Activated CD4-positive, alpha-beta T cell treated with anti-CD3 and anti-CD28 coated beads, Interleukin-2, amount 50 U/mL, for 16 hours (primary cell): Measurements from ENCODE around the gene PPP4R2.
"Not testable (repeated sequence)": the region's sequence is repeated elsewhere in the genome, so short reads cannot be mapped to it uniquely, and the experiment has no call there.

Source experiments
- DNase-seq: peaks from one replicate; pipeline ENCODE4 v3.0.0-alpha.2; 2020

PPP4R2 gene

DNA sequence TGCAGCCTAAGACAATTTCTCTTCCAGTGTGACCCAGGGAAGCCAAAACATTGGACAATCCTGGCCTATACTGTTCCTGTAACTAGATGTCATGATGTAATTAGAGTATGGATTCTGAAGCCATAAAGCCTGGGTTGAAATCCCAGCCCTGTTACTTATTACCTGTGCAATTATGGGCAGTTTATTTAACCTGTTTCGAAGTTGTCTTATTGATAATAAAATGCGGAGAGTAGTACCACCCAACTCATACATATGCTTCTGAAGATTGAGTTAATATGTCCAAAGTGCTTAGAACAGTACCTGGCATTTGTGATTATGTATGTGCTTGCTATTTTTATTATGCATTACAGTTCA lies 30.1 kb downstream of the PPP4R2 start:
- no peak for DNase-seq

DNA sequence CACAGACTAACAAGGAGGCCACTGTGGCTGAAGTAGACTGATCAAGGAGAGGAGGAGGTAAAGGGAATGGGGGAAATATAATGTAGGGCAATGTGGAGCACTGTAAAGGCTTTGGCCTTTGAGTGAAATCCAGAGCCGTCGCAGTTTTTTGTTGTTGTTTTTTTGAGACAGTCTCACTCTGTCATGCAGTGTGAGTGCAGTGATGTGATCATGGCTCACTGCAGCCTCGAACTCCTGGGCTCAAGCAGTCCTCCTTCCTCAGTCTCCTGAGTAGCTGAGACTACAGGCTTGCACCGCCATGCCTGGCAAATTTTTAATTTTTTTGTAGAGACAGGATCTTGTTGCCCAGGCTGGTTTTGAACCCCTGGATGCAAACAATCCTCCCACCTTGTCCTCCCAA lies 32.2 kb downstream of the PPP4R2 start:
- DNase-seq, result no peak

- DNase-seq, result peak; percentile 81
These were observed 32.7 kb downstream of the PPP4R2 start for GRCh38 chr3:73029321-73029796.

GRCh38 chr3:73030073-73030597 lies 33.5 kb downstream of the PPP4R2 start:
- DNase-seq, result no peak

GRCh38 chr3:73031573-73032103 lies 35.0 kb downstream of the PPP4R2 start:
- DNase-seq, result no peak

GRCh38 chr3:73036694-73037591 lies 40.3 kb downstream of the PPP4R2 start:
- no peak for DNase-seq

GRCh38 chr3:73041537-73041936 lies 44.9 kb downstream of the PPP4R2 start:
- DNase-seq, result no peak

GRCh38 chr3:73043414-73043813 lies 46.8 kb downstream of the PPP4R2 start:
- no peak for DNase-seq

- DNase-seq, result no peak
These were observed 48.8 kb downstream of the PPP4R2 start for GRCh38 chr3:73045391-73045790.

DNA sequence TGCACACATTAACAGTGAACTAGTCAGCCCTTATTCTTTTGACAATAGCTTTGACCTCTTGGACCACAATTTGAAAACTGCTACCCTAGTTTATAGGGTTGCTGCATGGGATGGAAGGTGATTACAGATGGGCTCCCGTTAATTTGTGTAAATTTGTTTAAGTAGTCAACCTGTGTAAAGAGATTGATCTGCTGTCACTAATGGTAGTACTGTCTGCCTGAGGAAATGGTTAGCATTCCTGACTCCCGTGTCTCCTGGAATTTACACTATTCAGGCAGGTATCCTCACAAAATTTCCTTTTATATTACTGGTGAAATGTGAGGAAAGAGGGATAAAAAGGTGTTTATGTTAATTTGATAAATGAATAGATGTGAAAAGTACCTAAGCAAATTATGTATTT lies 49.6 kb downstream of the PPP4R2 start:
- DNase-seq, result no peak

GRCh38 chr3:73049319-73049718 lies 52.7 kb downstream of the PPP4R2 start:
- no peak for DNase-seq

DNA sequence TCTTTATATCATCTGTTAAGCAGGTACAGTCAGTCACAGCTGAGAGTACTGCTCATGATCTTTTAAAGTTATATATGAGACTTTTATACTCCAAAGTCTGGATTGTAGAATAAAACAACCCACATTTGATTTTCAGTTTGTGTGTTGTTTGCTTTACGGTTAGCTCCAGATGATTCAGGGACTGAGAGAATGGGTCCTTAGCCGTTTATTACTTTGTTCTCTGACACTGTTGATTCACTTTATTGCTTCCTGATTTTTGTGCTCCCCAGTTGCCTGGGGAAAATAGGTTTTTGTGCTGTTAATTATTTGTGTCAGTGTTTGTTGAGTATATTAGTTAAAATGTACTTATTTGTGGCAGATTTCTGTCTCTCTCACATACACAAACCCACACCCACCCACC lies 56.2 kb downstream of the PPP4R2 start:
- DNase-seq, result no peak

- no peak for DNase-seq
These were observed 59.0 kb downstream of the PPP4R2 start for GRCh38 chr3:73055583-73055982.

DNA sequence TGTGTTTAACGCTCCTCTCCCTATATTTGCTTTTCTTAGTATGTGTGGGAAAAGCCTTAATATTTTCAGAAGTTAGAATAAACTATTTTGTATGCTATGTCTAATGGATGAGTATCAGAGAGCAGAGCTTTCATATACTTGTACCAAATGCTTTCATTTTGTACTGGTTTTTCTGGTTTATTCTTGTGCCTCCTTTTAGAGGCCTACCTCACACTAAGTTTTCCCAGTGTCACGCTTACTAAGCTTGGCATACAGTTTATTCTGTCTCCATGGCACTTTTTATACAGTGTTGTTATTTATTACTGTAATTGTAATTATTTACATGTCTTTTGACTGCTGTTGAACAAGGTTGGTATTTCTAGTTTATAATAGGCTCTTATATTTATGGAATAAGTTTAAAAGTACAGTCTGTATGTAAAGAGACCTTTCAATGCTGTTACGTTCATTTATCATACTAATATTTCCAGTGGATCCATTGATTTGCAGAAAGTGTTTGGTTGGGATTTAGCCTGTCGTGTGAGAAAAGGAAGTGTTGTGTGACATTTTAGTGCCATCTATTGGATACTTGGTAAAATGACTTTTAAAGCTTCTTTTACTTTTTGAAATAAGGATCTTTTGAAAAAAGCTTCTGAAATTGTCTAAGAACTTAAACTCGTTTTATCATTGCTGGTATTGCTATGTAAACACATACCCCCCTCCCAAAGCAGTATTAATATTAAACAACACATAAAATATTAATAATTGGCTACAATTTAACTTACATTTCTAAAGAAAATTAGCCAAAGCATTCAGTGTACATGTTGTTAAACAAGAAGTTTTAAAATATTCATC lies 59.6 kb downstream of the PPP4R2 start:
- DNase-seq, result peak; percentile 39

DNA sequence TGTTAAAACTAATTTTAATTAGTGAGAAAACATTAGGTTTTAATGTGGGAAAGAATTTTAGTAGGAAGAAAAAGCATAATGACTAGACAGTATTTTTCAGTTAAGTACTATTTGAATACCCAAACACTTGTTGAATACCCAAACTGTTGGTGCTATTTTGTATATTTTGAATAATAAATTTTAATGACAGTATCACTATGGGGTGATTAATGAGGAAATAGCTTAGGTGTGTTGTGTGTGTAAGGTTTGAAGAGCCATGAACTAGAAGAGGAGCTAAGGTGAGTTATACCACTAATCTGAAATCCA lies 60.2 kb downstream of the PPP4R2 start:
- DNase-seq, result no peak

DNA sequence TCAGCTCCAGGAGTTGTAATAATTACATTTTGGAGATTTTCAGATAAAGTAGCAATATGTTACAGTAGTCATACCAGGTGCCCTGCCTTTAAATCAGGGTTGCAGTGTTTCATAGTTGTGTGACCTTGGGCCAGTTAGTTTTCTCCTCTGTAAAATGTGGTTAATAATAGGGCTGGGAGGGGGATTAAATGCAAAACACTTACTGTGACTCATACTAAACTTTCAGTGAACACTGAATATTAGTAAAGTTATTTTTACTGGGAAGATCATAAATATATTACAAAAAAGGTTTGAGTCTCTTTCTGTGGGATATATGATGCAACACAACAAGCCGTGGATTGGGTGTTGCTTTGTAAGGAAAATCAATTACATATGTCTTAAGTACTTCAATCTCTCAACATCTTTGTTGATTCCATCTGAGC lies 63.7 kb downstream of the PPP4R2 start:
- DNase-seq, result no peak

DNA sequence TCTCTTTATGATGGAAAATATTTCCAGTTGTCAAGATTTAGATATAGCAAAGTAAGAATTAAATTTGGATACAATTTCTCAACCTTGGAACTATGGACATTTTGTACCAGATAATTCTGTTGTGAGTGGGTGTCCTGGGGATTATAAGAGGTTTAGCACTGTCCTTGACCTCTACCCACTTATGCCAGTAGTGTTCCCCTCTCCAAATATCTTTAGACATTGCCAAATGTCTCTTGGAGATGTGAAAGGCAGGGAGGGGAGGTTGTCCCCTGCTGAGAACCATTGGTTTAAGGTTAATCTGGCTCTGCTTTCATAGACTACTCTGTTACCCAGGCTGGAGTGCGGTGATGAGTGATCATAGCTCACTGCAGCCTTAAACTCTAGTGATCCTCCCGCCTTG lies 64.8 kb downstream of the PPP4R2 start, which contains the start of gene EBLN2:
TSS of gene EBLN2 (plus strand) at position 244 of the 400 bp plus-strand sequence. CDS start 423 bp downstream, outside the sequence.
- DNase-seq, result no peak

DNA sequence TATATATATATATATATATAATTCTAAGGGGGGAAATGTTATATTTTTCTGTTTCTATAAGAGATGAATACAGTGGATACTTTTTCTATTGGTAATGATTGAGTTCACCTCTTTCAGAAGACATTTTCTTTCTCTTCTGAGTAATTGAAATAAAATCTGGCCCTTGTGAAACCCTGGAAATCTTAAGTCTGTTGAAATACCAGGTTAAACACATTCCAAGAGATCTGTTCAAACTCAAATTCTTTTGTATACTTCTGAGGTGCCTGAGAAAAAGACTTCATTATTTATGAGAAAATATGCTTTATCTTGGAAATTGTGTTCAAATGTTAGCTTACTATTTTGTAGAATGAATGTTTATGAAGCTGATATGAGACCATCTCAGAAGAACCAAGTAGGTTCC lies 69.6 kb downstream of the PPP4R2 start:
- not testable (repeated sequence) for DNase-seq

DNA sequence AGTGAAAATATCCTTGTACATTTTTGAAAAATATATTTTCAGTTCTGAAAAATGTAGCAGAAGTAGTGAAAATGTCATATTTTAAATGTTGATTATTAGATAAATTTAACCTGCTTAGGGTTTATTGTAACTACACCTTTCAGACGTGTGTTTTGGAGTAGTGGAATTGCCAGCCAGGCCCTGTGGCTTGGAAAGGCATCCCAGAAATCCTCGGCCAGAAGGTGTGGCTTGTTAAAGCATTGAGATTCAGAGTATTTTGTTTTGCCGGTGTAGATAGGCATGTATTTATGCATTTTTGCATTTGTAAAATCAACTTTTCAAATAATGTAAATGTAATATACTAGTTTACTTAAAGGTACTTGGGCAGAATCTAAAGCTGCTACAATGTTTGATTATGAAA lies 71.8 kb downstream of the PPP4R2 start:
- no peak for DNase-seq

GRCh38 chr3:73069187-73069586 lies 72.6 kb downstream of the PPP4R2 start:
- DNase-seq, result no peak

DNA sequence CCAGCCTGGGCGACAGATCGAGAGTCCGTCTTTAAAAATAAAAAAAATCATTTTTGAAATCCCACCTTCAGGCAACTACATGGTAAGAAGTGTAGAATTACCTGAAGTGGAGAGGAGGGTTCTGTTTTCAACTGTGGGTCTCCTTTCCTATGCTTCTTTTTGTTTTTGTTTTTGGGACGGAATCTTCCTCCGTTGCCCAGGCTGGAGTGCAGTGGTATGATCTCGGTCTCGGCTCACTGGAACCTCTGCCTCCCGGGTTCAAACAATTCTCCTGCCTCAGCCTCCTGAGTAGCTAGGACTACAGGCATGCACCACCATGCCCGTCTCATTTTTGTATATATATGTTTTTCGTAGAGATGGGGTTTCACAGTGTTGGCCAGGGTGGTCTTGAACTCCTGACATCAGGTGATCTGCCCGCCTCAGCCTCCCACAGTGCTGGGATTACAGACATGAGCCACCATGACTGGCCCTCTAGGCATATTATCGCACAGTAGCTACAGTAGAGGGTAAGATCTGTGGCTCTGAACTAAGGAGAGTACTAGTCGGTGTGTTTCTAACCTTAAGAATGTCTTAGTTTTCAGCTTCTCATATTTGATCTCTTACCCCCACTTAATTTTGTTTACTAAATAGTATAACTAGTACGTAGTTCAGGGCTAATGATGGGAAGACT lies 73.3 kb downstream of the PPP4R2 start:
- no peak for DNase-seq

DNA sequence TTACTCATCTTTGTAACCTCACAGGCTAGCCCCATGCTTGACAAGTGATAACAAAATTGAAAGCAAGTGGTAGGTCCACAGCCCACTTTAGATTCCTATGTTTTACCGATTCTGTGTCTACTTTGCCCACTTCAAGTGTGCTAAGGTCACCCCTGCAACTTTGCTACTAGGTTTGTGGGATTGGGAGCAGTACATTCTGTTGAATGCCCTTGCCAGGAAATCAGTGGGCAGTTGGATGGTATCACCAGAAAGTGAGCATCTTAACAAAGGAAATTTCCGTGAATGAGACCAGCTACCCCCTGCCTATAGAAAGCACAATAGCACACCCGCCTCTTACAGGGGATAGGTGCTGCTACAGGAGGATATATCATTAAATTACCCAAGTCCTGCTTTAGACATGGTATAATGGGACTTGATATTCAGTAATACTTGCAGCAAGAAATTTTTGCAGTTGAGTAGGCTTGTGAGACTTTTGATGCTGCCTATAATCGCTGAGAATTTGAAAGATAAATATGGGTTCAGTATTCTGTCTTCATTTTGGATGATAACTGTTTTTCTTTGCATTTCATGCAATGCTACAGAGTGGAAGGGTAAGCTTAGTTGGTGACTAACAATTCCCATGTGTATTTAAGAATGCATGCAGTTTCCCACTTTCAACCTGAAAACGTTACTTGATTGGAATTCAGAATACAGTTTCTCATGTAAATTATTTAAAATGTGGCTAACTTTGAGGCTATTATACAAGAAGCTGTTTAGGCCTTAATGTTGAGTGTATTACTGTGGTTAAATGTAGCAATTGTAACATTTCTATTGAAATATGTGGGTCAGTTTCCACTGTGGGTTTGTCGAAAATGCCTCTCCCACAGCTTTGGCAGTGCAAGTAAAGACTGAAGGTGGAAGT lies 74.3 kb downstream of the PPP4R2 start:
- DNase-seq, result no peak
